ENCODE results near the gene GGT6.

DNA sequence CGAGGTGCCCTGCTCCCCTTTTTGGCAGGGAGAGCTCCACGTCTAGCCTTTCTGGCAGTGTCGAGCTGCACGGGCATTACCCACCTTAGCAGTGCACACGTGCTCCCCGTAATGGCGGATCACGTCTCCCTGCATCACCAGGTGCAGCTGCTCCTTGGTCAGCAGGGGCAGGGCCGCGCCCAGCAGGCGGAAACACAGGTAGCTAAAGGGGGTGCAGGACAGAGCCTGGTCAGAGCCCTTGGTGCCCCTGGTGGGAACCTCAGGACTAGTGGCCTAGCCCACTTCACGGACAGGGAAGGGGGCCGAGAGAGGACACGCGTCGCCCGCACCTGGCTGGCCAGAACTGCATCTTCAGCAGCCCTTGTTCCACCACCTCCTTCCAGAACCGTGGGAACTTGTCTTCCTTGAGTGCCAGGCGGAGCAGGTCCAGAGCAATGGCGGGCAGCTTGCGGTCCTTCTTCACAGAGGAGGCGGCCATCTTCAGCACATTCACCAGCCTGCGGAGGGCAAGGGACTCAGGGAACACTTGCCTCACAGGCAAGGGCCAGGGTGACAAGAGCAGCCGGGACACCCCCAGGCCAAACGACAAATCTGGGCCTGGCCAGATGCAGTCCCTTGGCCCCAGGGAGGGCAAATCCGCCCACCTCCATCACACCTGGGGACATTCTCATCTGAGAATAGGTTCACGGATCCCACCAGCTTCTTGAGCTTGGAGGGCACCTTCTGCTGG is 8.4 kb downstream of the GGT6 start:
- TF ChIP-seq CEBPB (IDR thresholded peaks at IDR 0.05; ENCODE audit: borderline replicate concordance, low read depth, low read length) (no peak), TCF7L2 (IDR thresholded peaks at IDR 0.05; ENCODE audit: low read depth, low read length) (no peak)
